Muscle of leg (tissue), 11 donors: ENCODE measurements around the gene IQSEC1. TPM values are rescaled to one million over a fixed set of nuclear protein-coding genes. Genes with fewer than 3 reads are reported as not detected.
"Not testable (repeated sequence)": the region's sequence is repeated elsewhere in the genome, so short reads cannot be mapped to it uniquely, and the experiment has no call there.

Experiments used
- DNase-seq: peaks from one replicate; pipeline ENCODE4 v3.0.0; 2013
- H3K27ac ChIP-seq: one replicate; pipeline ENCODE4 v1.5.1; 2013; ENCODE audit warnings: mild to moderate bottlenecking, low read length, control low read depth
- H3K27me3 ChIP-seq: one replicate; pipeline ENCODE4 v1.6.1; 2013; ENCODE audit warnings: low read length; ENCODE audit not compliant: control insufficient read depth, insufficient read depth
- H3K36me3 ChIP-seq: one replicate; pipeline ENCODE4 v1.6.1; 2013; ENCODE audit warnings: low read length; ENCODE audit not compliant: control insufficient read depth, insufficient read depth
- H3K4me1 ChIP-seq: one replicate; pipeline ENCODE4 v1.6.1; 2013; ENCODE audit warnings: low read length; ENCODE audit not compliant: control insufficient read depth, insufficient read depth
- H3K4me3 ChIP-seq: one replicate; pipeline ENCODE4 v1.5.1; 2013; ENCODE audit warnings: low read length, control low read depth
- H3K9me3 ChIP-seq: replicated peaks from 2 replicates; pipeline ENCODE4 v1.6.1; 2013; ENCODE audit warnings: low read depth, low read length; ENCODE audit not compliant: control insufficient read depth
- WGBS: methylation state at CpG from one replicate; pipeline ENCODE4 v1.1.5; 2013; ENCODE audit warnings: missing lambda C conversion rate; ENCODE audit not compliant: insufficient coverage; 5-methylcytosine and 5-hydroxymethylcytosine counted together
- polyA plus RNA-seq, 8 donors: library from polyadenylated mRNA; unstranded; fragments of 120-200 nt; gene quantifications; one replicate each; pipeline versions ENCODE4 v1.2.1 to v1.2.3, GENCODE V29; 2013; ENCODE audit warnings: inconsistent platforms in 1 of 8, low replicate concordance in 1 of 8; ENCODE audit not compliant: insufficient read length in 8 of 8, insufficient read depth in 1 of 8
- total RNA-seq: library from RNA; stranded (reverse); fragments of 120-200 nt; gene quantifications from one replicate; pipeline ENCODE4 v1.2.4, GENCODE V29; 2013

Gene IQSEC1
- total and polyA plus RNA-seq, 9 donors = 25.1 to 48.3 (median 43.8) TPM

DNA sequence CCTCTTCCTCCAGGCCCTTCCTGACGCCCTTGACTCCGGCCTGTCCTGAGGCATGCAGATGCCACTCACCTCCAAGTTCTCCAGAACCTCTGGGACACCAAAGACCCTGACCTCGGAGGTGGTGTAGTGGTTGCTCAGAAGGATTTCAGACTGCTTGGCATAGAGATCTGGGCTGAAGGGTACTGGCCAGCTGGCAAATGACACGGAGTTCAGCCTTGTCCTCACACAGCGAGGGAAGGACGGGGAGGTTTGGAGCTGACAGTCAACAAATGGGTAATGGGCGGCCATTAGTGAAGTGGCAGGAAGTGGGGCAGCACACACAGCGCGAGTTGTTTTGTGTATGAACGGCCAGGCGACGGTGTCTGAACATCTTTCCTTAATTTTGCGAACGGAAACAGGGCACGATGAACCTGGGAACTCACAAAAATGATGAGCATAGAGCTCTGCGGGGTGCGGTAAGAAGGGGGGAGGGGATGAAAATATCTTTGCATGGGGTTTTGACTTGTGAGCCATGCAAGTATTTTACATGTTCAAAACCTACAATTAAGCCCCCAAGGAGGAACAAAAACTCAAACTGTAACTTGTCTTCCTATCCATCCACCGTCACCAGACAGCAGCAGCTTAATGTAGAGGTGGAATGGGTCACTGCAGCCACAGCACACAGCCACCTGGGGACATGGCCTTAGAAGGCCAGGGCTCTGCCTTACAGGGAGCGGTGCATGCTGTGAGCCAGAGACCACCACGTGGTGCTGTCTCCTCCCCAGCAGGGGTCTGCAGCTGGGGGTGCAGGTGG lies 188.2 kb downstream of the IQSEC1 start:
- 81% methylated on average over 13 of the region's 20 CpGs for WGBS
- no peaks in the 10 kb centered on the region for H3K36me3 ChIP-seq

DNA sequence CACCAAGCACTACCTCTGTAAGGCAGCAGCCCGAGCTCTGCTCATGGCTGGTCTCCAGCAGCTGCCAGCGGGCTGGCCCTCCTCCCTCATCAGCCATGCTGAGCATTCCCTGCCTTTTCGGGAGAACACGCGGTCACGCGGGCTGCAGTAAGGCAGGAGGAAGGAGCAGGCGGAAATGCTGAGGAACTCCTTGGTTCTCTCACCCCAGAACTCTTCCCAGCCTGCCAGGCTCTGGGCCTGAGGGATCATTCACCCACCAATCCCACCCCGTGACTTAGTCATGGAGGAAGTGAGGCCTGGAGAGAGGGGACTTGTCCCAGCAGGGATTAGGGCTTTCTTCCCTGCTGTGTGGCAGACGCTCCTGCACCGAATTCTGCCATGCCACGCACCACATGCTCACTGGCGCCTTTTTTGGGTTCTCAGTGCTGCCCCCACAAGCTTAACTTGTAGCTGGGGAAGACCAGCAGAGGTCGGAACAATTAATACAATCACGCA lies 189.0 kb downstream of the IQSEC1 start:
- Histone ChIP-seq H3K27ac (peak overlapping the region; percentile 42), H3K9me3 (no peaks in the 10 kb centered on the region), H3K4me1 (peaks cover 36% of the 10 kb centered on the region), H3K36me3 (no peaks in the 10 kb centered on the region), H3K27me3 (peaks cover 8% of the 10 kb centered on the region), H3K4me3 (no peak overlapping the region)
- peak; percentile 59 for DNase-seq
- WGBS = 76% methylated on average over 3 of the region's 15 CpGs

More for the DNA sequence above, 188.2 kb downstream of the IQSEC1 start:
- no peak for DNase-seq
- H3K27ac ChIP-seq = no peak overlapping the region
- no peaks in the 10 kb centered on the region for H3K9me3 ChIP-seq
- H3K4me3 ChIP-seq = no peak overlapping the region
- peaks cover 36% of the 10 kb centered on the region for H3K4me1 ChIP-seq
- peaks cover 11% of the 10 kb centered on the region for H3K27me3 ChIP-seq

DNA sequence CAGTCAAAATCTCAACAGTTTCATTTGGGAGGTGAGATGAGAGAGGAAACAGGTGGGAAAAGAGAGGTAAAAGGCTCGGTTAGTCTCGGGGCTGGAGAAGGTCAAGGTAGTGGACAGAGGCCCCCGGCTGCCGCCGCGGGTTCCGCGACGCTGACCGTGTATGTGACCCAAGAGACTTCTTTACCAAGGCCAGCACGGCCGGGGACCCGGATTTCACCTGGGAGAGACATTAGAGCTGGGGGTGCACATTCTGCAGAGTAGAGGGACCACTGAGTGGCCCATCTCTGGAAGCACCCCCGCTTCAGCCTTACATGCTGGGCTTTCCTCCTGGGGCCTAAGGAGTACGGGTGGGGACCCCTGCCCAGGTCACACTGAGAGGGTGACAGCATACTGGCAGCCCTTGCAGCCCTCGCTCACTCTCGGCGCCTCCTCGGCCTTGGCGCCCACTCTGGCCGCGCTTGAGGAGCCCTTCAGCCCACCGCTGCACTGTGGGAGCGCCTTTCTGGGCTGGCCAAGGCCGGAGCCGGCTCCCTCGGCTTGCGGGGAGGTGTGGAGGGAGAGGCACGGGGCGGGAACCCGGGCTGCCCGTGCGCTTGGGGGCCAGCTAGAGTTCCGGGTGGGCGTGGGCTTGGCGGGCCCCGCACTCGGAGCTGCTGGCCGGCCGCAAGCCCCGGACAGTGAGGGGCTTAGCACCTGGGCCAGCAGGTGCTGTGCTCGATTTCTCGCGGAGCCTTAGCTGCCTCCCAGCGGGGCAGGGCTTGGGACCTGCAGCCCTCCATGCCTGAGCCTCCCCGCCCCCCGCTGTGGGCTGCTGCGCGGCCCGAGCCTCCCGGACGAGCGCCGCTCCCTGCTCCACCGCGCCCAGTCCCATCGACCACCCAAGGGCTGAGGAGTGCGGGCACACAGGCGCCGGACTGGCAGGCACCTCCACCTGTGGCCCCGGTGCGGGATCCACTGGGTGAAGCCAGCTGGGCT lies 190.6 kb downstream of the IQSEC1 start:
- DNase-seq = no peak
- Histone ChIP-seq H3K27ac (no peak overlapping the region), H3K9me3 (no peaks in the 10 kb centered on the region), H3K4me1 (peaks cover 47% of the 10 kb centered on the region), H3K36me3 (no peaks in the 10 kb centered on the region), H3K4me3 (no peak overlapping the region), H3K27me3 (peaks cover 5% of the 10 kb centered on the region)
- 91% methylated on average over 48 of the region's 62 CpGs for WGBS

DNA sequence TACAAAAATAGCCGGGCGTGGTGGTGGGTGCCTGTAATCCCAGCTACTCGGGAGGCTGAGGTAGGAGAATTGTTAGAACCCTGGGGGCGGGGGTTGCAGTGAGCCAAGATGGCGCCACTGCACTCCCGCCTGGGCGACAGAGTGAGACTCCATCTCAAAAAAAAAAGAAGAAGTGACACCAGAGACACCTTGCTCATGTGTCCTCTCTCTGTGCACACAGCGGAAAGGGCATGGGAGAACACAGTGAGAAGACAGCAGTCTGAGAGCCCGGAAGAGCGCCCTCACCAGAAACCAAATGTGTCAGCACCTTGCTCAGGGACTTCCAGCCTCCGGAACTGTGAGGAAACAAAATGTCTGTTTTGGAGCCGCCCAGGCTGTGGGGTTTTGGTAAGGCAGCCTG lies 191.4 kb downstream of the IQSEC1 start:
- H3K4me1 ChIP-seq = peaks cover 46% of the 10 kb centered on the region
- WGBS = 85% methylated on average over 2 of the region's 12 CpGs
- not testable (repeated sequence) for H3K4me3 ChIP-seq, H3K36me3 ChIP-seq, H3K9me3 ChIP-seq, H3K27me3 ChIP-seq, DNase-seq, H3K27ac ChIP-seq

DNA sequence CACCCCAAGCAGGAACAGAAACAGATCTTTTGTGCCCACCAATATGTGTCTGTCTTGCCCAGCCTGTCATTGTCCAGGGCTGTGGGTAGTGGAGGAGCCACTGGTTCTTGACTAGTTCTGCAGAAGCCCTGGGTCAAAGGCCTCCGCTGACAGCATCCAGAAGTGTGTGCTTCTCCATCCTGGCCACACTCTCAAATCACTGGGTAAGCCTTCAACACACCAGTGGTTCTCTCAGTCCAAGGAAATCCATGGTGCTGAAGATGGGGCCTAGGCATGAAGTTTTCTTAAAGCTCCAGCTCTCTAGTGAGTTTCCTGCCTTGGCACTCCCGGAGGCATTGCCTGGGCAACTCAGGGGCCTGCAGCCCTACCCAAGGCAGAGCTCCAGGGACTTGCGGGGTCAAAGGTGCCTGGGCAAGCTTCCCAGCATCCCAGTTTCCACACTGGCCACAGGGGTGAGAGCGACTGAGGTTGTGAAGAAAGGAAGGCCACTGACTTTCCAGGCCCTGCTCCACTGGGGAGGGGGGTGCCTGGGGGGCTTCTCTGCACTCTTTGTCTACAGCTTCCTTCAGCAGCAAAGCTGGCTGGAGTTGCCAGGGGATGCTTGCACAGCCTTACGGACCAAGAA lies 193.9 kb downstream of the IQSEC1 start:
- peaks cover 3% of the 10 kb centered on the region for H3K27me3 ChIP-seq
- WGBS = 63% methylated on average over 3 of the region's 5 CpGs
- no peaks in the 10 kb centered on the region for H3K9me3 ChIP-seq
- no peak overlapping the region for H3K4me3 ChIP-seq
- no peaks in the 10 kb centered on the region for H3K36me3 ChIP-seq
- peaks cover 28% of the 10 kb centered on the region for H3K4me1 ChIP-seq
- H3K27ac ChIP-seq = no peak overlapping the region
- DNase-seq = no peak

DNA sequence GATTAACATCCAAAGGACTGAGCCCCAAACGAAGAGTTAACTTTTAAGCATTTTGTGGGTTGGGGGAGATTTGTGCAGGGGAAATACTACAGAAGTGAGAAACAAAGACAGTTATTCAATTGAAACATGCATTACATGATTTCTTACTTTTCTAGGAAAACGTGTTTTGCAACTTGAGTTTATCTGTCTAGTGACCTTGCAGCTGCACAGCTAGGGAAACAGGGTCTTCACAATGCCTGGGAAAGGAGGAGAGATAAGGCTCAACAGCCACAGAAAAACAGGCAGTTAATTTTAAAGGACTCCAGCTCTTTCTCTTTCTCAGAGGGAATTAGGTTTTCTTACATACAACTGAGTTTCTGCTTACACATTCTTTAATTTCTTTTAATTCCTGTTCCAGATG lies 194.5 kb downstream of the IQSEC1 start:
- H3K4me3 ChIP-seq, H3K27ac ChIP-seq, DNase-seq, H3K36me3 ChIP-seq, H3K27me3 ChIP-seq, H3K9me3 ChIP-seq: not testable (repeated sequence)
- WGBS = no CpG with 5 or more reads among the region's 2 CpGs
- peaks cover 23% of the 10 kb centered on the region for H3K4me1 ChIP-seq

DNA sequence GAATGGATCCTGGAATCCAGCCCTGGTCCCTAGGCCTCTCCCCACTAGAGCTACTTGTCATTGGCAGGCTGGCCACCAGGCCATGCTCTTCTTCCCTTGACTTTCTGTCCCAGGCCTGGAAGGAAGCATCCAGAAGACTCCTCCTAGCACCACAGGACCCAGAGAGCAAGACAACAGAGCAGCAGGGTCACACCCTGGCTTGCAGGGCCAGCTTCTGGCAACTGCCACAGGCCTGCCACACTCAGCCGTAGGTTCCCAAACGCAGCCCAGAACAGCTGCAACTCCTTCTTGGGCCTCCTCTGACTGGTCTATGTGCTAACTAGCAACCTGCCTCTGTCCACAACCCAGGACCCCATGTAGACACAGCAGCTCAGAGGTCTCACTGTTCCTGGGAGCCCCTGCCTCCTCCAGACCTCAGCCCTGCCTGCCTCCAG lies 195.1 kb downstream of the IQSEC1 start:
- Histone ChIP-seq H3K36me3 (no peaks in the 10 kb centered on the region), H3K4me3 (no peak overlapping the region), H3K27ac (no peak overlapping the region), H3K27me3 (peaks cover 5% of the 10 kb centered on the region), H3K4me1 (peaks cover 20% of the 10 kb centered on the region), H3K9me3 (no peaks in the 10 kb centered on the region)
- WGBS = 41% methylated on average over 2 of the region's 2 CpGs
- no peak for DNase-seq

DNA sequence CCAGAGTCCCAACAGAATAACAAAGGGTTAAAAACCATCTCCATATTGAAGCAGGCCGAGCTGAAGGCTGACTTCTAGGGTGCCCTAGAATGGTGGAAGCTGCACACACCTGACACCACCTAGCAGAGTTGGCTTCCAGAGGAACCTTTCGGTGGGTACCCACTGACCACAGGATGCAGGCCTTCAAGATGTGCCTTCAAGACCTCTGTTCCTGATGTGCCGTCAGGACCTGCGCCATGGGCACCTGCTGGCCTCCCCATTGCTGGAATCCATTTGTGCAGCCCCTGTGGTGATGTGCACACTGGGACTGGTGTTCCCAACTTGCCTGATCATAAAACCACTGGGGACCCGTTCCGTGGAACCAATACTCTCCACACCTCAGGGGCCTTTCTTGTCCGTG lies 196.2 kb downstream of the IQSEC1 start:
- Histone ChIP-seq H3K27me3 (peaks cover 8% of the 10 kb centered on the region), H3K9me3 (no peaks in the 10 kb centered on the region), H3K27ac (no peak overlapping the region), H3K36me3 (no peaks in the 10 kb centered on the region), H3K4me3 (no peak overlapping the region), H3K4me1 (peaks cover 20% of the 10 kb centered on the region)
- no peak for DNase-seq
- 90% methylated on average over 6 of the region's 7 CpGs for WGBS

DNA sequence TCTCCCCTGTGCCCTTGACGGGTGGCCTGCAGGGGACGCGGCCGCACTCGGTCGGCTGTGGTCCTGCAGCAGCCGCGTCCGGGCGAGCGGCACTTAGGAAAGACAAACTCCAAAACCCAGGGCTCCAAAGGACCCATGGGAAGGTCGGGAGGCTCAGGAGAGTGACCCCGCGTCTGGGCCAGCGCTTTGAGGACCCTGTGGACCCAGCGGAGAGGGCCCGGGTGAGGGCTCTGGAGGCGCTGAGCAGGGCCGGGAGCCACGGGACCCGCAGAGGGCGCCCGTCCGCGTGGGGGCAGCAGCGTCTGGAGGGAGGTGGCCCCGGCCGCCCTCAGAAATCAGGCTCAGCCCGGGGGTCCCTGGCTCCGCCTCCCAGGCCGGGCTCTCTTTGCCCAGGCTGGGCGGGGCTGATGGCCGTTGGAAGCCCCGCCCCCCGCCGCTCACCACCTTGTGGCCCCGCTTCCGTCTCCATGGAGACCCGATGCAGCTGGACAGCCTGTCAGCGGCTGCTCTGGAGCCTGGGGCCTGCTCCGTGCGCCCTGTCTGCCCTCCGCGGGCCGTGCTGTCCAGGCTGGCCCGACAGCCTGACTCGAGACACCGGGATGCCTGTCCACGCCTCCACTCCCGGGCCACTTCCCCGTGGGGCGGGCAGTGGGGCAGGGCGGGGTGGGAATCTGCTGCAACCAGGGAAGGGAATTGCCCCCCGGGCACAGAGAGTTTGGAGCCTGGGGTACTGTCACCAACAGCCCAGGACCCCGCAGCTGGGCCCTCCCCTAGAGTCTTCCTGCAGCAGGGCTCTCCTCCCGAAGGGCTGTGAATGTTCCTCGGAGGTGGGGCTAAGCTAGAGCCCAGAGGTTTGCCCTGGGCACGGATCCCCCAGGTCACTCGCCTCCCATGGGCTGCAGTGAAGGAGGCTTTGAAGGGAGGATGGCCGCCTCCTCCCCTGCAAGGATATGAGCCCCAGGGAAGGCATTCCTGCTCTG lies 197.1 kb downstream of the IQSEC1 start:
- H3K36me3 ChIP-seq = no peaks in the 10 kb centered on the region
- peak; percentile 55 for DNase-seq
- no peak overlapping the region for H3K27ac ChIP-seq
- no peak overlapping the region for H3K4me3 ChIP-seq
- peaks cover 27% of the 10 kb centered on the region for H3K4me1 ChIP-seq
- H3K27me3 ChIP-seq = peaks cover 8% of the 10 kb centered on the region
- WGBS = 8% methylated on average over 42 of the region's 60 CpGs
- H3K9me3 ChIP-seq = no peaks in the 10 kb centered on the region
